Hepatic stellate cell (primary cell): ENCODE data around the gene RTF2.
"Not testable (repeated sequence)": the region's sequence is repeated elsewhere in the genome, so short reads cannot be mapped to it uniquely, and the experiment has no call there.

ENCODE experiments used
- DNase-seq: peaks from one replicate; pipeline ENCODE4 v3.0.0; 2011; ENCODE audit warnings: low spot score

The RTF2 gene

DNA sequence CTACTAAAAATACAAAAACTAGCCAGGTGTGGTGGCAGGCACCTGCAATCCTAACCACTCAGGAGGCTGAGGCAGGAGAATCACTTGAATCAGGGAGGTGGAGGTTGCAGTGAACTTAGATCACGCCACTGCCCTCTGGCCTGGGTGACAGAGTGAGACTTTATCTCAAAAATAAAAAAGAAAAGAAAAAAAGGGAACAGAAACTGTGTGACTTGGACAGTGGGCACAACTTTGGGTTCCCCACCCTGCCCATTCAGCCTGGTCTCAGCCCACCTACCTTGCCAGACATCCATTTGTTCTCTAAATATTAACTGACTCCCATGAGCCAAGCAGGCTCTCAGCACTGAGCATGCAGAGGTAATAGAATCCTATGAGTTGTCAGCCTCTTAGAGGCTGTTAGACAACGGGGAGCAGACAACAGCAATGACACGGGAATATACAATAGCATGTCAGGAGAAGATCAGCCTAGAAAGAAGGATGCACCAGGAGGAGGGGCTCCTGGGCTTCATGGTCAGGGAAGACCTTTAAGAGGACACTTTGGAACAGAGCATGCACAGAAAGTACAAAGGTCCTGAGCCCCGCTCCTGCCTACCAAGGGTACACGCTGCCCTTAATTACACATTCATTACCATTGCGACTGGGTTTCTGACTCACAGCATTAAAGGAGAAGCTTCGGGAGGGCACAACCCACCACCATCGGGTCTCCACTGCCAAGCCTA is 84.6 kb downstream of the RTF2 start:
- no peak for DNase-seq

DNA sequence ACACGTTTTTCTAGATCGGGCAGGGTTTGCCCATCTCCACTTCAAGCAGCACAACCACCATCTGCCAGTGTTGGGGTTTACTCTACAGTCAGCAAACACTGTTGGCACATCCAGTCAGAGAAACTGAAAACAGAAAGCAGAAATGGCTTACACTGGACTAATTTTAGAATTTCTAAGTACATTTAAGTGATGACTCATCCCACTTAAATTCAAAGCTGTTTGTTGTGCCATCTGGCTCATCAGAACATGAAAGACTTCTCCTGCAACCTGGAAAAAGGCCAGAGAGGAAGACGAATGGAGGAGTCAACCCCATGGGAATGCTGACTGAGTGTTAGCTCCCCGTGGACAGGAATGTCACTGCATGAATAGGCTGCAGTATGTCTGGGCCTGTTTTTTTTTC is 86.4 kb downstream of the RTF2 start:
- DNase-seq: peak; percentile 60

DNA sequence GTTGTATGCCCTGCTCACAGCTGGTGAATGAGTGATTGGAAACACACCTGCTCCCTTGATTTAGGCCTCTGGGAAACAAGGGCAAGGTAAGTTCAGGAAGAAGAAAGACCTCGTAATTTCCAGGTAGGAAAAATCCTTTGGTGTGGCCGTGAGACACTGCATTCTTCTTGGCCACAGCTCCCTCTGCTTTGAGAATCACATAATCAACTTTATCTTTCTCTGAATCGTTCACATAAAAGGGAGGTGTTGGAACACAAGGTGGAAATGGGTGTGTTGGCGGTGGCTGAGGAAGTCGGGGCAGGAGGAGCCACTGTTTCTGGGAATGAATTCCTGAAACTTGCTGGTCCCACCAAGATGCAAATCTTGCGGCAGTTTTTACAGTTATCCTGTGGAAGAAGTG is 90.5 kb downstream of the RTF2 start:
- DNase-seq: no peak

DNA sequence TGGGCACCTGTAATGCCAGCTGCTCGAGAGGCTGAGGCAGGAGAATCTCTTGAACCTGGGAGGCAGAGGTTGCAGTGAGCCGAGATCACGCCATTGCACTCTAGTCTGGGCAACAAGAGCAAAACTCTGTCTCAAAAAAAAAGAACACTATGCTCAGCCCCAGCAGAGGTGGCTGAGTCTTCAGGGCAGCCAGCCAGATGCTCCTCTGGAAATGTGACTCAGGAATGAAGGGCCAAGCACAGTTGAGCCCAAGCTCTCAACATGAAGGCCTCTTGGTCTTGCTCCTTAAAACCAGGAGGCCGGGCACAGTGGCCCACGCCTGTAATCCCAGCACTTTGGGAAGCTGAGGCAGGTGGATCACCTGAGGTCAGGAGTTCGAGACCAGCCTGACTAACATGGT is 96.1 kb downstream of the RTF2 start:
- DNase-seq: not testable (repeated sequence)

DNA sequence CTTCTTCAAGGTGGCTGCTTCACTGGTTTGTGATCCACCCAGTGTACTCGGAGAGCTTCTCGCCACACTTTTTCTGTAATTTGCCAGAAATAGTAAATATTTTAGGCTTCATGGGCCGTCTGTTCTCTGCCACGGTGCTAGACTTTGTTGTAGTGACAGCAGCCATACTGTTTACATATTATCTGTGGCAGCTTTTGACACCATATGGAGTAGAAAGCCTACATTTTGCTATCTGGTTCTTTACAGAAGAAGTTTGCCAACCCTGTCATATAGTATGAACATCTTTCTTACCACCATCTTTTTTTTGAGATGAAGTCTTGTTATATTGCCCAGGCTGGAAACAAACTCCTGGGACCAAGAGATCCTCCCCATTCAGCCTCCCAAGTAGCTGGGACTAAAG is 97.1 kb downstream of the RTF2 start:
- DNase-seq: no peak

DNA sequence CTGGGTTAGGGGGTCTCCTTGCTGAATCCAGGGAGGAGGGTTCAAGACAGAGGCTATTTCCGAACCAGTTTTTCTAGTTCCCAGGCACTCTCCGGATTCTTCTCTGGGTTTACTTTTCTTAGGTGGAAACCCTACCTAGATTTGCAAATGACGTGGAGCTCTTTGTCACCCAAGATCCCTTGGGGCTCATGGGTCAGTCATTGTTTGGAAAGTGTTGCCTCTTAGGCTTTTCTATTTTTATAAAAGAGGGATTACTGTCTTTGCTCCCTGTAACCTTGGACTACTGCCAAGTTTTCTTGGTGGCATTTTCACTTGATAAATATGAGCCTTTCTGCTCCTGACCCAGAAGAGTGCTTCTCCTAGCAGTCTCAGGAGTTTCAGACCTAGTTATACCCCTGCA is 98.2 kb downstream of the RTF2 start:
- no peak for DNase-seq
